B cell (primary cell): ENCODE results near the gene OR5L1. TPM values are rescaled to one million over a fixed set of nuclear protein-coding genes. Genes with fewer than 3 reads are reported as not detected.

ENCODE experiments used
- ATAC-seq: fragments of 200-7000 bp; cut with Tn5 transposase; one replicate; pipeline ENCODE4 v1.10.0; 2021; ENCODE audit warnings: low read depth, mild to moderate bottlenecking, moderate number of reproducible peaks, moderate library complexity
- CTCF ChIA-PET: fragments of 350-600 bp; sonication (Branson Sonifier 250); formaldehyde crosslinking; loops from one replicate; lab custom pipeline; 2021; ENCODE audit warnings: antibody characterized with exemption, inconsistent platforms; lab: Charles Lee
- POLR2A ChIA-PET: fragments of 350-600 bp; sonication (Branson Sonifier 250); formaldehyde crosslinking; loops from one replicate; lab custom pipeline; 2021; ENCODE audit warnings: antibody characterized with exemption; lab: Charles Lee
- DNase-seq: peaks from one replicate; pipeline ENCODE4 v3.0.0; 2013
- H2AFZ ChIP-seq: 2 replicates; pipeline ENCODE4 v1.6.1; 2012; ENCODE audit warnings: mild to moderate bottlenecking, low read depth, low read length; ENCODE audit not compliant: insufficient read depth, poor library complexity, severe bottlenecking
- H3K27ac ChIP-seq, 2 donors: 1 replicate in 1 of 2; 2 replicates in 1 of 2; pipeline ENCODE4 v1.5.1; 2012 to 2013; ENCODE audit warnings: low read length in 2 of 2, mild to moderate bottlenecking in 2 of 2, moderate library complexity in 1 of 2
- H3K27me3 ChIP-seq, 4 experiments: fragments of 200-600 bp in 1 of 4; sonication (generic) in 1 of 4; replicated peaks in 1 of 4; 1 replicate in 2 of 4; 2 replicates in 2 of 4; pipeline versions ENCODE4 v1.6.1 to v1.7.0; 2013 to 2016; ENCODE audit warnings: low read length in 3 of 4, mild to moderate bottlenecking in 2 of 4, mixed read lengths in 1 of 4, moderate library complexity in 1 of 4; ENCODE audit not compliant: insufficient read depth in 4 of 4, control insufficient read depth in 3 of 4; ENCODE audit errors: control extremely low read depth in 1 of 4
- H3K36me3 ChIP-seq, 2 experiments: replicated peaks in 1 of 2; 1 replicate in 1 of 2; 2 replicates in 1 of 2; pipeline versions ENCODE4 v1.6.1 to v1.7.1; 2013; ENCODE audit warnings: low read length in 1 of 2; ENCODE audit not compliant: insufficient read depth in 2 of 2, control insufficient read depth in 1 of 2; ENCODE audit errors: control extremely low read depth in 1 of 2, extremely low read depth in 1 of 2
- H3K4me1 ChIP-seq, 2 donors: fragments of 200-600 bp in 1 of 2; sonication (generic) in 1 of 2; 1 replicate in 1 of 2; 2 replicates in 1 of 2; pipeline versions ENCODE4 v1.5.1 to v1.6.1; 2013 to 2017; ENCODE audit warnings: low read length in 2 of 2; ENCODE audit not compliant: control insufficient read depth in 2 of 2, insufficient read depth in 2 of 2
- H3K4me2 ChIP-seq: replicated peaks from 2 replicates; pipeline ENCODE3; 2012; ENCODE audit warnings: mild to moderate bottlenecking, low read depth, low read length; ENCODE audit not compliant: poor library complexity, severe bottlenecking
- H3K4me3 ChIP-seq, 5 experiments: fragments of 200-600 bp in 1 of 5; sonication (generic) in 1 of 5; 1 replicate in 3 of 5; 2 replicates in 2 of 5; pipeline versions ENCODE4 v1.5.1 to v1.7.0; 2011 to 2016; ENCODE audit warnings: low read length in 4 of 5, mild to moderate bottlenecking in 4 of 5, low read depth in 2 of 5, control low read depth in 1 of 5, moderate library complexity in 1 of 5; ENCODE audit not compliant: insufficient read depth in 1 of 5; ENCODE audit errors: control extremely low read depth in 1 of 5, extremely low read depth in 1 of 5
- H3K79me2 ChIP-seq: fragments of 200-600 bp; sonication (generic); one replicate; pipeline ENCODE4 v1.6.0; 2016; ENCODE audit warnings: low read length; ENCODE audit not compliant: control insufficient read depth, insufficient read depth
- H3K9ac ChIP-seq: fragments of 200-600 bp; sonication (generic); 2 replicates; pipeline ENCODE4 v1.6.1; 2017; ENCODE audit warnings: mild to moderate bottlenecking, low read length, moderate library complexity
- H3K9me3 ChIP-seq, 3 donors: one replicate each; pipeline versions ENCODE4 v1.6.1 to v1.7.1; 2013; ENCODE audit warnings: low read length in 2 of 3; ENCODE audit not compliant: control insufficient read depth in 2 of 3, insufficient read depth in 1 of 3; ENCODE audit errors: control extremely low read depth in 1 of 3
- H4K20me1 ChIP-seq: 2 replicates; pipeline ENCODE4 v1.6.0; 2012; ENCODE audit warnings: mild to moderate bottlenecking, low read length; ENCODE audit not compliant: insufficient read depth, control insufficient read depth, poor library complexity, severe bottlenecking
- H3K27ac Mint-ChIP-seq: one replicate; pipeline ENCODE4 v1.8.0; 2021; ENCODE audit warnings: mixed read lengths
- H3K27me3 Mint-ChIP-seq: one replicate; pipeline ENCODE4 v1.8.0; 2021; ENCODE audit warnings: mixed read lengths
- H3K4me1 Mint-ChIP-seq: one replicate; pipeline ENCODE4 v1.8.0; 2021; ENCODE audit warnings: mixed read lengths
- H3K4me3 Mint-ChIP-seq: one replicate; pipeline ENCODE4 v1.8.0; 2021; ENCODE audit warnings: mixed read lengths
- H3K9me3 Mint-ChIP-seq: one replicate; pipeline ENCODE4 v1.8.0; 2022; ENCODE audit warnings: mixed read lengths; ENCODE audit not compliant: insufficient read depth
- CTCF ChIP-seq: fragments of 200-600 bp; IDR thresholded peaks from one replicate; pipeline ENCODE4 v1.8.0; 2022; ENCODE audit warnings: antibody characterized with exemption, mild to moderate bottlenecking
- EZH2 ChIP-seq: IDR thresholded peaks from 2 replicates; pipeline ENCODE4 v1.6.1; 2012; ENCODE audit warnings: borderline replicate concordance, low read depth, mild to moderate bottlenecking, moderate library complexity, low read length; ENCODE audit not compliant: insufficient read depth, poor library complexity, severe bottlenecking
- WGBS: methylation state at CpG from one replicate; pipeline ENCODE4 v1.1.5; 2013; ENCODE audit warnings: missing lambda C conversion rate; ENCODE audit not compliant: insufficient coverage; 5-methylcytosine and 5-hydroxymethylcytosine counted together
- intact Hi-C: fragments of 100-400 bp; cut with micrococcal nuclease; formaldehyde crosslinking; loops from one replicate; pipeline ENCODE4 v1.10.0; 2022
- polyA plus RNA-seq: library from polyadenylated mRNA; depleted of rRNA; stranded (reverse); fragments of >200 nt; gene quantifications from 2 replicates; pipeline ENCODE4 v1.2.3, GENCODE V29; 2012
- total RNA-seq, 2 donors: library from RNA; stranded (reverse); fragments of 120-200 nt in 1 of 2; gene quantifications; 1 replicate in 1 of 2; 2 replicates in 1 of 2; pipeline versions ENCODE4 v1.2.3 to v1.2.4, GENCODE V29; 2013 to 2022

The OR5L1 gene
- total and polyA plus RNA-seq, 2 donors (not counting 1 experiment from before 2014, with no cell fraction given), result not detected

- no peaks in the 10 kb centered on the region for H4K20me1 ChIP-seq
- no peak within 1 kb of the TSS for H3K4me2 ChIP-seq
- H3K9me3 ChIP-seq, result peaks cover 0 to 9% (median 0%) of the 10 kb centered on the region in 3 donors
- DNase-seq, result no peak
- H3K79me2 ChIP-seq, result no peaks in the 10 kb centered on the region
- ChIA-PET CTCF (no interaction called here), POLR2A (no interaction called here)
- TF ChIP-seq EZH2 (no peak), CTCF (no peak)
- no peak within 1 kb of the TSS for H3K27ac ChIP-seq
- no peaks in the 10 kb centered on the region for H3K4me1 ChIP-seq
- WGBS, result 84% methylated on average over 4 of the region's 5 CpGs
- no peaks in the 10 kb centered on the region for H3K27me3 ChIP-seq
- Mint-ChIP-seq H3K4me3 (no peak within 1 kb of the TSS), H3K4me1 (no peaks in the 10 kb centered on the region), H3K9me3 (no peaks in the 10 kb centered on the region), H3K27ac (no peak within 1 kb of the TSS), H3K27me3 (no peaks in the 10 kb centered on the region)
- no peak for ATAC-seq
- H2AFZ ChIP-seq, result no peak within 1 kb of the TSS
- H3K4me3 ChIP-seq, result no peak within 1 kb of the TSS
- H3K9ac ChIP-seq, result no peak within 1 kb of the TSS
- intact Hi-C loops, result no loop called here
- H3K36me3 ChIP-seq, result no peaks in the 10 kb centered on the region
Observed at GRCh38 chr11:55819330-55819729, 8.2 kb downstream of the OR5L1 start, which contains the start of gene OR5D18. TSS of gene OR5D18 (plus strand) at chr11:55819630. CDS start at chr11:55819630, 0 bp downstream.

GRCh38 chr11:55826919-55827318 lies 15.8 kb downstream of the OR5L1 start, which contains the start of gene OR5L2:
TSS of gene OR5L2 (plus strand) at chr11:55827219. CDS start at chr11:55827219, 0 bp downstream.
- no peak within 1 kb of the TSS for H3K9ac ChIP-seq
- H3K27ac ChIP-seq, result no peak within 1 kb of the TSS
- intact Hi-C loops, result no loop called here
- TF ChIP-seq EZH2 (no peak), CTCF (no peak)
- H3K4me2 ChIP-seq, result no peak within 1 kb of the TSS
- H3K27me3 Mint-ChIP-seq, result no peaks in the 10 kb centered on the region
- no peaks in the 10 kb centered on the region for H4K20me1 ChIP-seq
- H3K4me1 ChIP-seq, result no peaks in the 10 kb centered on the region
- H3K9me3 ChIP-seq, result no peaks in the 10 kb centered on the region
- H3K4me3 Mint-ChIP-seq, result no peak within 1 kb of the TSS
- peaks cover 2% of the 10 kb centered on the region for H3K9me3 Mint-ChIP-seq
- no peak within 1 kb of the TSS for H2AFZ ChIP-seq
- ChIA-PET POLR2A (no interaction called here), CTCF (no interaction called here)
- H3K27ac Mint-ChIP-seq, result no peak within 1 kb of the TSS
- no peaks in the 10 kb centered on the region for H3K4me1 Mint-ChIP-seq
- DNase-seq (no peak), ATAC-seq (no peak)
- H3K27me3 ChIP-seq, result no peaks in the 10 kb centered on the region
- no peak within 1 kb of the TSS for H3K4me3 ChIP-seq
- no peaks in the 10 kb centered on the region for H3K79me2 ChIP-seq
- H3K36me3 ChIP-seq, result no peaks in the 10 kb centered on the region
